Endothelial cell of umbilical vein (primary cell): ENCODE measurements around the gene UNC5C. TPM values are rescaled to one million over a fixed set of nuclear protein-coding genes. Genes with fewer than 3 reads are reported as not detected.

Experiments
- BruUV-seq: library from RNA; stranded (reverse); fragments of 400-500 nt; replicated peaks from 2 replicates; lab custom pipeline; 2021; lab: Mats Ljungman, UMichigan
- CTCF ChIA-PET: fragments of 300-600, 350-600 bp; sonication (Branson Sonifier 250); formaldehyde crosslinking; loops from one replicate; lab custom pipeline; 2021; ENCODE audit warnings: antibody characterized with exemption, inconsistent platforms; lab: Charles Lee
- POLR2A ChIA-PET: fragments of 300-600, 350-600 bp; sonication (Branson Sonifier 250); formaldehyde crosslinking; loops from one replicate; lab custom pipeline; 2021; ENCODE audit warnings: antibody characterized with exemption, inconsistent platforms; lab: Charles Lee
- DNase-seq: peaks from one replicate; pipeline ENCODE4 v3.0.0-alpha.2; 2011; ENCODE audit warnings: low read depth, low spot score
- FAIRE-seq: peaks from 2 replicates; lab custom pipeline; 2011; peaks lifted over from hg19 to GRCh38; lab: Jason Lieb, UNC
- H2AFZ ChIP-seq: 2 replicates; pipeline ENCODE4 v1.6.0; 2012; ENCODE audit warnings: low read depth, low read length, control low read depth, inconsistent platforms
- H3K27ac ChIP-seq: 2 replicates; pipeline ENCODE4 v1.5.1; 2011; ENCODE audit warnings: low read depth, mild to moderate bottlenecking, control low read depth, low read length, moderate library complexity; ENCODE audit not compliant: insufficient read depth
- H3K27me3 ChIP-seq, 2 experiments: 2 replicates each; pipeline versions ENCODE4 v1.6.0 to v1.6.1; 2011; ENCODE audit warnings: low read length in 2 of 2, mixed read lengths in 1 of 2; ENCODE audit not compliant: control insufficient read depth in 2 of 2, insufficient read depth in 2 of 2
- H3K36me3 ChIP-seq, 2 experiments: 2 replicates in 1 of 2; 3 replicates in 1 of 2; pipeline ENCODE4 v1.5.1; 2011; ENCODE audit warnings: low read length in 2 of 2, mild to moderate bottlenecking in 1 of 2, moderate library complexity in 1 of 2; ENCODE audit not compliant: control insufficient read depth in 2 of 2, insufficient read depth in 2 of 2; ENCODE audit errors: extremely low read depth in 1 of 2
- H3K4me1 ChIP-seq: 3 replicates; pipeline ENCODE4 v1.5.1; 2011; ENCODE audit warnings: mild to moderate bottlenecking, low read length; ENCODE audit not compliant: control insufficient read depth, insufficient read depth; ENCODE audit errors: extremely low read depth
- H3K4me2 ChIP-seq: 2 replicates; pipeline ENCODE4 v1.6.1; 2011; ENCODE audit warnings: low read length, control low read depth, mixed read lengths; ENCODE audit not compliant: insufficient read depth
- H3K4me3 ChIP-seq, 3 experiments: fragments of 200-600 bp in 1 of 3; sonication (generic), shearing (Covaris generic) in 1 of 3; replicated peaks in 1 of 3; 2 replicates each; pipeline ENCODE4 v1.5.1; 2011 to 2016; ENCODE audit warnings: control low read depth in 3 of 3, low read length in 3 of 3, mild to moderate bottlenecking in 2 of 3, inconsistent platforms in 1 of 3, low read depth in 1 of 3, moderate library complexity in 1 of 3; ENCODE audit not compliant: insufficient read depth in 1 of 3
- H3K79me2 ChIP-seq: 2 replicates; pipeline ENCODE4 v1.6.0; 2012; ENCODE audit warnings: low read length, inconsistent platforms; ENCODE audit not compliant: control insufficient read depth, insufficient read depth
- H3K9ac ChIP-seq: replicated peaks from 2 replicates; pipeline ENCODE3; 2011; ENCODE audit warnings: low read length, control low read depth; ENCODE audit not compliant: insufficient read depth; ENCODE audit errors: extremely low read depth
- H3K9me1 ChIP-seq: replicated peaks from 3 replicates; pipeline ENCODE4 v1.6.0; 2011; ENCODE audit warnings: mild to moderate bottlenecking, low read length; ENCODE audit not compliant: control insufficient read depth, insufficient read depth; ENCODE audit errors: extremely low read depth
- H3K9me3 ChIP-seq: replicated peaks from 2 replicates; pipeline ENCODE4 v1.5.1; 2012; ENCODE audit warnings: low read length, inconsistent platforms; ENCODE audit not compliant: control insufficient read depth, insufficient read depth
- H4K20me1 ChIP-seq: replicated peaks from 2 replicates; pipeline ENCODE3; 2011; ENCODE audit warnings: mild to moderate bottlenecking, low read length; ENCODE audit not compliant: control insufficient read depth, insufficient read depth; ENCODE audit errors: extremely low read depth
- EZH2 ChIP-seq: IDR thresholded peaks from 2 replicates; pipeline ENCODE4 v1.6.1; 2012; ENCODE audit warnings: borderline replicate concordance, low read depth, mild to moderate bottlenecking, moderate library complexity, low read length, inconsistent platforms; ENCODE audit not compliant: severe bottlenecking
- FOS ChIP-seq: IDR thresholded peaks from 2 replicates; pipeline ENCODE4 v1.6.1; 2011; ENCODE audit warnings: mild to moderate bottlenecking, low read length, moderate library complexity, borderline replicate concordance; ENCODE audit not compliant: insufficient read depth
- MAX ChIP-seq: IDR thresholded peaks from 2 replicates; pipeline ENCODE4 v1.6.1; 2011; ENCODE audit not compliant: insufficient read depth, insufficient read length
- POLR2AphosphoS5 ChIP-seq: IDR thresholded peaks from 2 replicates; pipeline ENCODE4 v1.6.1; 2012; ENCODE audit warnings: low read depth, mild to moderate bottlenecking, control low read depth, low read length, moderate library complexity; ENCODE audit not compliant: insufficient read depth
- dilution Hi-C: fragments of 300-500 bp; cut with MboI; formaldehyde crosslinking; loops from one replicate; pipeline ENCODE4 v1.15.0; 2019; ENCODE audit warnings: low sequenced_read_pairs; ENCODE audit not compliant: extremely low pct_ligation_motif_present
- intact Hi-C: fragments of 100-400 bp; cut with micrococcal nuclease; formaldehyde crosslinking; loops from one replicate; pipeline ENCODE4 v1.10.0; 2022
- polyA plus RNA-seq, 4 experiments: library from polyadenylated mRNA; depleted of rRNA in 3 of 4; stranded (reverse) in 3 of 4; unstranded in 1 of 4; fragments of >200 nt; gene quantifications; 2 replicates each; pipeline versions ENCODE4 v1.2.1 to v1.2.3, GENCODE V29; 2011 to 2012; ENCODE audit warnings: missing spikeins in 1 of 4
- total RNA-seq: library from RNA; stranded (reverse); gene quantifications from 2 replicates; pipeline ENCODE4 v1.2.3, GENCODE V29; 2021
- TF ChIP-seq, protein P1 (sequence below), 2 donors: IDR thresholded peaks; 1 replicate in 1 of 2; 2 replicates in 1 of 2; pipeline ENCODE4 v1.5.1; 2011; ENCODE audit warnings: low read length in 2 of 2, mild to moderate bottlenecking in 2 of 2, moderate library complexity in 2 of 2, control low read depth in 1 of 2, inconsistent platforms in 1 of 2, low read depth in 1 of 2; ENCODE audit not compliant: insufficient read depth in 1 of 2; ENCODE audit errors: extremely low read depth in 1 of 2

UNC5C gene
- total and polyA plus RNA-seq, 2 donors (not counting 3 experiments of a cell fraction or from before 2014, with no cell fraction given): 0.44 to 0.53 TPM

DNA sequence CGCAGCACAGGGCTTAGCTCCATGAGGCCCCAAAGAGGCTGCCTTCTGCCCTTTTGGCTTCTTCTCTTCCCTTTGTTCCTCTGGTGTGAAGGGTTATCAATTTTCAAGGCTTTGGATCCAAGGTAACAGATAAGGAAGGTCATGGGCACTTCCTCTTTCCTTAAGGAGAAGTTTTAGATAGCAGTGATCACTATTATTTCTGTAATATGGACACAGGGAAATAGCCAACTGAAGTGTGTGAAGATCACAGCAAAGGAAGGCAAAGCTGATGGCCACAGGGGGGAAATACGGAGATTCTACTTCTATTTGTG is 366.8 kb downstream of the UNC5C start:
- H3K9me1 ChIP-seq: no peaks in the 10 kb centered on the region
- dilution Hi-C loops: no loop called here
- no peaks in the 10 kb centered on the region for H3K4me1 ChIP-seq
- FAIRE-seq (no peak), DNase-seq (no peak)
- H3K4me2 ChIP-seq: no peak overlapping the region
- no peaks in the 10 kb centered on the region for H3K36me3 ChIP-seq
- no peak overlapping the region for H3K4me3 ChIP-seq
- no peaks in the 10 kb centered on the region for H4K20me1 ChIP-seq
- H3K9me3 ChIP-seq: no peaks in the 10 kb centered on the region
- H3K79me2 ChIP-seq: no peaks in the 10 kb centered on the region
- no peak overlapping the region for H2AFZ ChIP-seq
- H3K27ac ChIP-seq: no peak overlapping the region
- no peak overlapping the region for H3K9ac ChIP-seq
- no TSS peak for BruUV-seq
- POLR2A ChIA-PET: no interaction called here
- CTCF ChIA-PET: no interaction called here
- H3K27me3 ChIP-seq: no peaks in the 10 kb centered on the region
- TF ChIP-seq MAX (no peak), FOS (no peak), POLR2AphosphoS5 (no peak), EZH2 (no peak)
- TF ChIP-seq, protein P1, sequence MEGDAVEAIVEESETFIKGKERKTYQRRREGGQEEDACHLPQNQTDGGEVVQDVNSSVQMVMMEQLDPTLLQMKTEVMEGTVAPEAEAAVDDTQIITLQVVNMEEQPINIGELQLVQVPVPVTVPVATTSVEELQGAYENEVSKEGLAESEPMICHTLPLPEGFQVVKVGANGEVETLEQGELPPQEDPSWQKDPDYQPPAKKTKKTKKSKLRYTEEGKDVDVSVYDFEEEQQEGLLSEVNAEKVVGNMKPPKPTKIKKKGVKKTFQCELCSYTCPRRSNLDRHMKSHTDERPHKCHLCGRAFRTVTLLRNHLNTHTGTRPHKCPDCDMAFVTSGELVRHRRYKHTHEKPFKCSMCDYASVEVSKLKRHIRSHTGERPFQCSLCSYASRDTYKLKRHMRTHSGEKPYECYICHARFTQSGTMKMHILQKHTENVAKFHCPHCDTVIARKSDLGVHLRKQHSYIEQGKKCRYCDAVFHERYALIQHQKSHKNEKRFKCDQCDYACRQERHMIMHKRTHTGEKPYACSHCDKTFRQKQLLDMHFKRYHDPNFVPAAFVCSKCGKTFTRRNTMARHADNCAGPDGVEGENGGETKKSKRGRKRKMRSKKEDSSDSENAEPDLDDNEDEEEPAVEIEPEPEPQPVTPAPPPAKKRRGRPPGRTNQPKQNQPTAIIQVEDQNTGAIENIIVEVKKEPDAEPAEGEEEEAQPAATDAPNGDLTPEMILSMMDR (IDR thresholded peaks at IDR 0.05; ENCODE audit: extremely low read depth in 1 of 2, insufficient read depth in 1 of 2, low read depth in 1 of 2, low read length in 2 of 2): no peak
- intact Hi-C loops: loop anchor here (5.0 kb wide), 1 partner anchor 105 kb away; no protein-coding TSS in a partner anchor
